OCI-LY3 (cell line): ENCODE data around the gene RTN3.

ENCODE experiments used
- EZH2phosphoT487 ChIP-seq: fragments of 200-600 bp; shearing (Covaris generic); IDR thresholded peaks from 2 replicates; pipeline ENCODE4 v1.6.1; 2018; ENCODE audit warnings: antibody characterized with exemption, mixed run types, low read depth
- TF ChIP-seq, protein P1 (sequence below): fragments of 200-600, 300-600 bp; sonication (generic); IDR thresholded peaks from 2 replicates; pipeline ENCODE4 v1.5.1; 2014; ENCODE audit warnings: antibody characterized with exemption, low read length, low read depth

DNA sequence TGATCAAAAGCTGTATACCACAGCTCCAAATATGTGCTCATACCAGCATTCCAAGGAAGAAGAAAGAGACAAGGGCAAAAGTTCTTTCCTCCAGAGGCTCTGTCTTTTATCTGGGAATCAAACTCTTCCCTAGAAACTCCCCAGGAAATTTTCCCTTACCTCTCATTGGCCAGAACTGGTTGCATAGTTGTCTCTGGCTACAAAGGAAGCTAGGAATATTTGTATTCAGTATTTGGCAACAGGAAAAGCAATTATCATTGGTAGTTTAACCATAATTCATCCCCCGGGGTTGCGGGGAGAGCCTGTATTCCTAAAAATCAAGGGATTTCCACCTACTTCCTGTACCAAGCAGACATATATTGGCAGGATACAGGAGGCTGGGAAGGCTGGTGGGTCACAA, 97.7 kb downstream of the RTN3 start:
- TF ChIP-seq, protein P1, sequence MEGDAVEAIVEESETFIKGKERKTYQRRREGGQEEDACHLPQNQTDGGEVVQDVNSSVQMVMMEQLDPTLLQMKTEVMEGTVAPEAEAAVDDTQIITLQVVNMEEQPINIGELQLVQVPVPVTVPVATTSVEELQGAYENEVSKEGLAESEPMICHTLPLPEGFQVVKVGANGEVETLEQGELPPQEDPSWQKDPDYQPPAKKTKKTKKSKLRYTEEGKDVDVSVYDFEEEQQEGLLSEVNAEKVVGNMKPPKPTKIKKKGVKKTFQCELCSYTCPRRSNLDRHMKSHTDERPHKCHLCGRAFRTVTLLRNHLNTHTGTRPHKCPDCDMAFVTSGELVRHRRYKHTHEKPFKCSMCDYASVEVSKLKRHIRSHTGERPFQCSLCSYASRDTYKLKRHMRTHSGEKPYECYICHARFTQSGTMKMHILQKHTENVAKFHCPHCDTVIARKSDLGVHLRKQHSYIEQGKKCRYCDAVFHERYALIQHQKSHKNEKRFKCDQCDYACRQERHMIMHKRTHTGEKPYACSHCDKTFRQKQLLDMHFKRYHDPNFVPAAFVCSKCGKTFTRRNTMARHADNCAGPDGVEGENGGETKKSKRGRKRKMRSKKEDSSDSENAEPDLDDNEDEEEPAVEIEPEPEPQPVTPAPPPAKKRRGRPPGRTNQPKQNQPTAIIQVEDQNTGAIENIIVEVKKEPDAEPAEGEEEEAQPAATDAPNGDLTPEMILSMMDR, result no peak
- no peak for TF ChIP-seq EZH2phosphoT487
